SK-N-SH treated with all-trans-retinoic acid at 6 μM for 48 hours (cell line): ENCODE results near the gene FRS2.
"Not testable (repeated sequence)": the region's sequence is repeated elsewhere in the genome, so short reads cannot be mapped to it uniquely, and the experiment has no call there.

Experiments
- BACH2 ChIP-seq: fragments of 250-450 bp; sonication (Bioruptor Pico); IDR thresholded peaks from 2 replicates; pipeline ENCODE4 v1.9.0; 2021; ENCODE audit warnings: mild to moderate bottlenecking, borderline replicate concordance
- GLIS3 ChIP-seq: fragments of 250-450 bp; sonication (Bioruptor Pico); IDR thresholded peaks from 2 replicates; pipeline ENCODE4 v1.5.0; 2020; ENCODE audit warnings: mild to moderate bottlenecking, moderate library complexity
- RARB ChIP-seq: fragments of 250-450 bp; sonication (Bioruptor Pico); IDR thresholded peaks from 2 replicates; pipeline ENCODE4 v1.8.0; 2021; ENCODE audit warnings: mild to moderate bottlenecking, moderate library complexity
- ZNF70 ChIP-seq: fragments of 450-650 bp; formaldehyde crosslinking; IDR thresholded peaks from 2 replicates; pipeline ENCODE4 v1.5.0; 2020; ENCODE audit warnings: mild to moderate bottlenecking, moderate library complexity
- TF ChIP-seq, protein P1 (sequence below): fragments of 250-450 bp; sonication (Bioruptor Pico); IDR thresholded peaks from 2 replicates; pipeline ENCODE4 v1.5.1; 2020; ENCODE audit warnings: low read depth, mild to moderate bottlenecking, moderate library complexity
- TF ChIP-seq, protein P2 (sequence below): fragments of 250-450 bp; sonication (Bioruptor Pico); IDR thresholded peaks from 2 replicates; pipeline ENCODE4 v1.5.1; 2021; ENCODE audit warnings: mild to moderate bottlenecking, moderate library complexity
- TF ChIP-seq, protein P3 (sequence below): fragments of 250-450 bp; sonication (Bioruptor Pico); IDR thresholded peaks from 2 replicates; pipeline ENCODE4 v1.8.0; 2020; ENCODE audit warnings: mild to moderate bottlenecking, moderate library complexity, borderline replicate concordance
- TF ChIP-seq, protein P4 (sequence below): fragments of 250-450 bp; sonication (Bioruptor Pico); IDR thresholded peaks from 2 replicates; pipeline ENCODE4 v1.5.0; 2020; ENCODE audit warnings: mild to moderate bottlenecking, moderate library complexity

DNA sequence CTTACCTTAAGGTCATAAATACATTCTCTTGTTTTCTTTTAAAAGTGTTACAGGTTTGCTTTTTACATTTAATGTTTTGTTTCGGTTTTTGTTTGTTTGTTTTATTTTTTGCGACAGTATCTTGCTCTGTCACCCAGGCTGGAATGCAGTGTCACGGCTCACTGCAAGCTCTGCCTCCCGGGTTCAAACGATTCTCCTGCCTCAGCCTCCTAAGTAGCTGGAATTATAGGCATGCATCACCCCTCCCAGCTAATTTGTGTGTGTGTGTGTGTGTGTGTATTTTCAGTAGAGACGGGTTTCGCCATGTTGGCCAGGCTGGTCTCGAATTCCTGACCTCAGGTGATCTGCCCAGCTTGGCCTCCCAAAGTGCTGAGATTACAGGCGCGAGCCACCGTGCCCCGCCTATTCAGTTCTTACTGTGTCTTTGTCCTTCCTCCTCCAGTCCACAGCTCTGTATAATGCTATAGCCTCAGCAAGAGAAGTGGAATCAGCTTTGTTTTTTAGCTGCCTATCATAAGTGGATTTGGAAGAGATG is 17.5 kb upstream of the FRS2 start:
- TF ChIP-seq, protein P1, sequence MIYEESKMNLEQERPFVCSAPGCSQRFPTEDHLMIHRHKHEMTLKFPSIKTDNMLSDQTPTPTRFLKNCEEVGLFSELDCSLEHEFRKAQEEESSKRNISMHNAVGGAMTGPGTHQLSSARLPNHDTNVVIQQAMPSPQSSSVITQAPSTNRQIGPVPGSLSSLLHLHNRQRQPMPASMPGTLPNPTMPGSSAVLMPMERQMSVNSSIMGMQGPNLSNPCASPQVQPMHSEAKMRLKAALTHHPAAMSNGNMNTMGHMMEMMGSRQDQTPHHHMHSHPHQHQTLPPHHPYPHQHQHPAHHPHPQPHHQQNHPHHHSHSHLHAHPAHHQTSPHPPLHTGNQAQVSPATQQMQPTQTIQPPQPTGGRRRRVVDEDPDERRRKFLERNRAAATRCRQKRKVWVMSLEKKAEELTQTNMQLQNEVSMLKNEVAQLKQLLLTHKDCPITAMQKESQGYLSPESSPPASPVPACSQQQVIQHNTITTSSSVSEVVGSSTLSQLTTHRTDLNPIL (CRISPR knock-in tag), result not testable (repeated sequence)
- TF ChIP-seq, protein P2, sequence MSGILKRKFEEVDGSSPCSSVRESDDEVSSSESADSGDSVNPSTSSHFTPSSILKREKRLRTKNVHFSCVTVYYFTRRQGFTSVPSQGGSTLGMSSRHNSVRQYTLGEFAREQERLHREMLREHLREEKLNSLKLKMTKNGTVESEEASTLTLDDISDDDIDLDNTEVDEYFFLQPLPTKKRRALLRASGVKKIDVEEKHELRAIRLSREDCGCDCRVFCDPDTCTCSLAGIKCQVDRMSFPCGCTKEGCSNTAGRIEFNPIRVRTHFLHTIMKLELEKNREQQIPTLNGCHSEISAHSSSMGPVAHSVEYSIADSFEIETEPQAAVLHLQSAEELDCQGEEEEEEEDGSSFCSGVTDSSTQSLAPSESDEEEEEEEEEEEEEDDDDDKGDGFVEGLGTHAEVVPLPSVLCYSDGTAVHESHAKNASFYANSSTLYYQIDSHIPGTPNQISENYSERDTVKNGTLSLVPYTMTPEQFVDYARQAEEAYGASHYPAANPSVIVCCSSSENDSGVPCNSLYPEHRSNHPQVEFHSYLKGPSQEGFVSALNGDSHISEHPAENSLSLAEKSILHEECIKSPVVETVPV (CRISPR knock-in tag), result not testable (repeated sequence)
- not testable (repeated sequence) for TF ChIP-seq GLIS3 (CRISPR knock-in tag); BACH2; ZNF70 (CRISPR knock-in tag); RARB (CRISPR knock-in tag)
- TF ChIP-seq, protein P3, sequence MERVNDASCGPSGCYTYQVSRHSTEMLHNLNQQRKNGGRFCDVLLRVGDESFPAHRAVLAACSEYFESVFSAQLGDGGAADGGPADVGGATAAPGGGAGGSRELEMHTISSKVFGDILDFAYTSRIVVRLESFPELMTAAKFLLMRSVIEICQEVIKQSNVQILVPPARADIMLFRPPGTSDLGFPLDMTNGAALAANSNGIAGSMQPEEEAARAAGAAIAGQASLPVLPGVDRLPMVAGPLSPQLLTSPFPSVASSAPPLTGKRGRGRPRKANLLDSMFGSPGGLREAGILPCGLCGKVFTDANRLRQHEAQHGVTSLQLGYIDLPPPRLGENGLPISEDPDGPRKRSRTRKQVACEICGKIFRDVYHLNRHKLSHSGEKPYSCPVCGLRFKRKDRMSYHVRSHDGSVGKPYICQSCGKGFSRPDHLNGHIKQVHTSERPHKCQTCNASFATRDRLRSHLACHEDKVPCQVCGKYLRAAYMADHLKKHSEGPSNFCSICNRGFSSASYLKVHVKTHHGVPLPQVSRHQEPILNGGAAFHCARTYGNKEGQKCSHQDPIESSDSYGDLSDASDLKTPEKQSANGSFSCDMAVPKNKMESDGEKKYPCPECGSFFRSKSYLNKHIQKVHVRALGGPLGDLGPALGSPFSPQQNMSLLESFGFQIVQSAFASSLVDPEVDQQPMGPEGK (CRISPR knock-in tag), result not testable (repeated sequence)
- TF ChIP-seq, protein P4, sequence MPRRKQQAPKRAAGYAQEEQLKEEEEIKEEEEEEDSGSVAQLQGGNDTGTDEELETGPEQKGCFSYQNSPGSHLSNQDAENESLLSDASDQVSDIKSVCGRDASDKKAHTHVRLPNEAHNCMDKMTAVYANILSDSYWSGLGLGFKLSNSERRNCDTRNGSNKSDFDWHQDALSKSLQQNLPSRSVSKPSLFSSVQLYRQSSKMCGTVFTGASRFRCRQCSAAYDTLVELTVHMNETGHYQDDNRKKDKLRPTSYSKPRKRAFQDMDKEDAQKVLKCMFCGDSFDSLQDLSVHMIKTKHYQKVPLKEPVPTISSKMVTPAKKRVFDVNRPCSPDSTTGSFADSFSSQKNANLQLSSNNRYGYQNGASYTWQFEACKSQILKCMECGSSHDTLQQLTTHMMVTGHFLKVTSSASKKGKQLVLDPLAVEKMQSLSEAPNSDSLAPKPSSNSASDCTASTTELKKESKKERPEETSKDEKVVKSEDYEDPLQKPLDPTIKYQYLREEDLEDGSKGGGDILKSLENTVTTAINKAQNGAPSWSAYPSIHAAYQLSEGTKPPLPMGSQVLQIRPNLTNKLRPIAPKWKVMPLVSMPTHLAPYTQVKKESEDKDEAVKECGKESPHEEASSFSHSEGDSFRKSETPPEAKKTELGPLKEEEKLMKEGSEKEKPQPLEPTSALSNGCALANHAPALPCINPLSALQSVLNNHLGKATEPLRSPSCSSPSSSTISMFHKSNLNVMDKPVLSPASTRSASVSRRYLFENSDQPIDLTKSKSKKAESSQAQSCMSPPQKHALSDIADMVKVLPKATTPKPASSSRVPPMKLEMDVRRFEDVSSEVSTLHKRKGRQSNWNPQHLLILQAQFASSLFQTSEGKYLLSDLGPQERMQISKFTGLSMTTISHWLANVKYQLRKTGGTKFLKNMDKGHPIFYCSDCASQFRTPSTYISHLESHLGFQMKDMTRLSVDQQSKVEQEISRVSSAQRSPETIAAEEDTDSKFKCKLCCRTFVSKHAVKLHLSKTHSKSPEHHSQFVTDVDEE, result not testable (repeated sequence)
